HG02938 (cell line): ENCODE results near the gene GFI1B.
"Not testable (repeated sequence)": the region's sequence is repeated elsewhere in the genome, so short reads cannot be mapped to it uniquely, and the experiment has no call there.

Source experiments
- ATAC-seq: cut with Tn5 transposase; IDR thresholded peaks from one replicate; pipeline ENCODE4 v1.9.1; 2021; ENCODE audit warnings: mild to moderate bottlenecking, moderate library complexity; ENCODE audit not compliant: unreplicated experiment

GFI1B gene

DNA sequence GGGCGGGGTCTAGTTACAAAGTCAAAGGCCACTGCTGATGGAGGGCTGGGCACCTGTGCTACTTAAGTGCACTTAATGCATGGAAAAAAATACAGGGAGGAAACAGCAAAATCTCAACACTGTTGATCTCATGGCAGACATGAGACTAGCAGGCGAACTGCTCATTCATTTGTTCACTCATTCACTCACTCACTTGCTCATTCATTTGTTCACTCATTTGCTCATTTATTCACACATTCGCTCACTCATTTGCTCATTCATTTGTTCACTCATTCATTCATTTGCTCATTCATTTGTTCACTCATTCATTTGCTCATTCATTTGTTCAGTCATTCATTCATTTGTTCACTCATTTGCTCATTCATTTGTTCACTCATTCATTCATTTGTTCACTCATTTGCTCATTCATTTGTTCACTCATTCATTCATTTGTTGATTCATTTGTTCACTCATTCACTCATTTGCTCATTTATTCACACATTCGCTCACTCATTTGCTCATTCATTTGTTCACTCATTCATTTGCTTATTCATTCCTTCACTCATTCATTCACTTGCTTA, 11.6 kb downstream of the GFI1B start:
- not testable (repeated sequence) for ATAC-seq

DNA sequence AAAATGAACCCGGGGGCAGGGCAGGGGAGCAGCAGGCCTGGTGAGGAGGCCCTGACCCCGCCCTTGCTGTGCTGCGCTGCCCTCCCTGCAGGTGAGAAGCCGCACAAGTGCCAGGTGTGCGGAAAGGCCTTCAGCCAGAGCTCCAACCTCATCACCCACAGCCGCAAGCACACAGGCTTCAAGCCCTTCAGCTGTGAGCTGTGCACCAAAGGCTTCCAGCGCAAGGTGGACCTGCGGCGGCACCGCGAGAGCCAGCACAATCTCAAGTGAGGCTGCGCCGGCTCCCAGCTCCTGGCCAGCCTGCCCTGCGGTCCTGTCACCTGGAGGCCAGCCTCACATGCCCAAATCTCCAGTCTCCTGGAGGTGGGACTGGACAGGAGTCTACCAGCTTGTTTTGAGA, 12.3 kb downstream of the GFI1B start:
- ATAC-seq, result no peak

DNA sequence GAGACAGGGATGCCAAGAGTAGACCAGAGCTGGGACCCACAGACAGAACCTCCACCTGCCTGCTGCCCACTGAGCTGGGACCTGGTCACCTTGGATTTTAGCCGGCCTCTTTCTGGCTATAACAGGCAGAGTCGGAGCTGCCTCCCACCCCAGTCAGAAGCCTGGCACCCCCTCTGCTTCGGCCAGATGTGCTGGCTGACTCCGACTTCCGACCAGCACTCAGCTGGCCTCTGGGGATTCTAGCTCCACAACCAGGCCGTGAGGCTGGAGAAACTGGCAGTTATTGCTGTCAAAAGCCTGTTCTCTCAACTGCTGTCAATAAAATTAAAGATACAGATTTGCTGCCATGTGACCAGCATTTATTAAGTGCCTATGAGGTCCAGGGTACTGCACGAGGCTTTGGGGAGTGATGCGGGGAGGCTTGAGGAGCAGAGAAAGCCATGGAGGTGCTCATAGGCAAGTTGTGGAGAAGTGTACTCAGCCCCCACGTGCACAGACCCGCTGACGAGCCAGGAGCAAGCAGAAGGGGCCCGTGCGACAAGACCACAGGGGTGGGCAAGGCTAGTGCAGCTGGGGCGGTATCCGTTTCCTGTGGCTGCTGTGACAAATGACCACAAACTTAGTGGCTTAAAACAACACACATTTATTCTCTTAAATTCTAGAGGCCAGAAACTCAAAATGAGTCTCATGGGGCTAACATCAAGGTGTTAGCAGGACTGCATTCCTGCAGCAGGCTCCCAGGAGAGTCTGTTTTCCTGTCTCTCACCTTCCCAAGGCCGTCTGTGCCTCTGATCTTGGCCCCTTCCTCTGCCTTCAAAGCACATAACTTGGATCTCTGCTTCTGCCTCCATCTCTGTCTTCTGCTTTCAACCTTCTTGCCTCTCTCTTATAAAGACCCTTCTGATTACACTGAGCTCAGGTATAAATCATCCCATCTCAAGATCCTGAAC, 13.1 kb downstream of the GFI1B start:
- no peak for ATAC-seq

DNA sequence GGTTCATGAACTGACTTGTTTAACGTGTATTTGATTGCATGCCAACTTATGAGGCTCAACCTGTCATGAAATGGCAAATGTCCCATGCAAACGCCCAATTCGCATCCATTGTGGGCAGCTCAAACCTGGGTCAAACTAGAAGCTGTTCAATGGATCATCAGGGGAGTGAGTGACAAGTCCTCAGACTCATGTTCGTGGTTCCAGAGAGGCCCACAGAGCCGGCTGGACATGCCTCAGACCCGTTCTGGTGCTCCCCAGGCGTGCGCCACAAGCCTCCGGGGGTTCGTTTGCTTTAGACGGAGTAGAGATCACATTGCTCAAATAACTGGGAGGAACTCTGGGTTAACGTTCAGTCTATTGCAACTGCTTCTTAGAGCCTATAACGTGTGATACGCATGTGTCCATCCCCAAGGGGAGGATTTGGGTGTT, 15.0 kb downstream of the GFI1B start:
- ATAC-seq, result no peak

DNA sequence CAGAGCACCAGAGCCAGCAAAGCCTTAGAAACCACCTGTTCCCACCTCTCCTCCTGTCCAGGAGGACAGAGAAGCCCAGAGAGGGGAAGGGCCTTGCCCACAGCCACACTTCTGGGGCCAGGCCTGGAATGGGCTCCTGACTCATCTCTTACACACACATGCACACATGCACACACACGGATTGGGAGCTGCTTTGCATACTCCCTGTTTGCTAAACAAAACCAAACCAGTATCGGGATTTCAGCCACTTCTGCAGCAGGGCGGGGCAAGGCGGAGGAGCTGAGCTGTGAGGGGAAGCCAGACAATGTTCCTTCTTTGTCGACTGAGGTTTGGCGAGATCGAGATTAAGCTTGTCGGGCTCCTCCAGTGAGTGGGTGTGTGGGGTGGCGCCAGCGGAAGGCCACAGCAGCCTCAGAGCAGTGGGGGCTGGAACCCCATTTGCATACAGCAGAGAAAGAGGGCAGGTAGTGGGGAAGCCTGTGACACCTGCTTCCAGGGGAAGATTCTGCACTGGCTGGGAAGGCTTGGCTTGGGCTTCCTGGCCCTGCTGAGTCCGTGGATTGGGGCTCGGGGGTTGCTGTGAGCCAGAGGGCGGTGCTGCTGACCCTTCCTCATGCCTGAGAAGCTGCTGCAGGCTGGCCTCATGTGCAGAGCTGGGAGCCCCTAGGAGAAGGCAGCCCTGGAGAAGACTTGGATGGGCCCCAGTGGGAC, 16.1 kb downstream of the GFI1B start:
- ATAC-seq, result no peak

DNA sequence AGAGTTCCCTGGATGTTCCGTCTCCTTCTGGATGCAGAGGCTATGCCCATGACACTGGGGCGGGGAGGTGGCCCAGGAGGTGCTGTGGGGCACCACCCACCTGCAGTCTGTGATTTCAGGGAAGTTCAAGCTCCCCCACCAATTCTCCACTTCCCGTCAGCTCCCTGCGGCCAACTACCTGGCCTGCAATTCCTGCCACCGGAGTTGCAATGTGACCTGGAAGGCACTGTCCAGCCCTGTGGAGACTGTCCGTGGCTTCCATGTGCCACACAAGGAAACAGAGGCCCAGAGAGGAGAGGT, 16.6 kb downstream of the GFI1B start:
- no peak for ATAC-seq

DNA sequence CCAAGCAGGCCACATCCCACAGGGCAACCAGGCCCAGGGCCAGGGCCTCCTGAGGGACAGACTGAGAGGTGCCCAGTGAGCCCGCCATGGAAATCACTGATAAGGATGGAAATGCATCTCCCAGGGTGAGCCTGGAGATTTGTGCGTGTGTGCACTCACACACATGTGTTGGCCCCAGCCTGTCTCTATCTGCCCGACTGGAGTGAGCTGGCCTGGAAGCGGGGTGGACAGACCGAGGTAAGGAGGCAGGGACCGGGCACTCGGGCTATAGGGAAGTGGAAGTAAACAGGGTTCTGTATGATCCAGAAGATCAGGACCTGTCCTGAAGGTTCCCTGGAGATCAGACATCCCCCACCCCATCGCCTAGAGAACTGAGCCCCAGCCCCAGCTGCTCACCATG, 17.4 kb downstream of the GFI1B start:
- no peak for ATAC-seq

DNA sequence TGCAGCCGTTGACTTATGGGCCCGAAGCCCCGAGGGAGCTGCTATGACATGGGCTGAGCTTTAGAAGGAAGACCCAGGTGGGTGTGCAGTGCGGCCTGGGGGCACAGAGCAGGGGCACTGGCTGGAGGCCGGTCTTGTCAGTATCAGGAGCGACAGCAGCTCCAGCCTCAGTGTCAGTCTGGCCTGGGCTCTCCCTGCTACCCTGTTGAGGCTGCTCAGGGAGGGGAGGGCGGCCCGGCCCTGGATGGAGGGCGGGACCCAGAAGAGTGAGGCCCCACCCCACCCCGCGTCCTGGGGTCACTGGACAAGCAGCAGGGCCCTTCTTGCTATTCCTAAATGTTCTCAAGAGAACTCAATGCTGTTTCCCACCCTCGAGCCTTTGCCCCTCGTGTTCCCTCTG, 18.0 kb downstream of the GFI1B start:
- no peak for ATAC-seq

DNA sequence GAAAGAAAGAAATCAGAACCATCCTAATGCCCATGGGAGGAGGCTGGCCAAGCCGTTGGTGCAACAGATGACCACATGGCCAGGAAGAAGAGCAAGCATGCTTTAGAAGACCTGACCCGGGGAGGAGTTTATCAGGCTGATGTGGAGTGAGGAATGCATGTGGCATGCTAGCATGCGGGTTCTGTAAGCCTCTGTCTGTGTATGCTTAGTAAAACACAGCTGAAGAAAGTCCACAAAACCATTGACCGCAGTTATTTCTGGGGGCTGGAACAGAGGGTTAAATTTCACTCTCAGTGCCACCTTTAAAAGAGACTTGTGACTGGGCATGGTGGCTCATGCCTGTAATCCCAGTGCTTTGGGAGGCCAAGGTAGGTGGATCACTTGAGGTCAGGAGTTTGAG, 19.1 kb downstream of the GFI1B start:
- no peak for ATAC-seq

DNA sequence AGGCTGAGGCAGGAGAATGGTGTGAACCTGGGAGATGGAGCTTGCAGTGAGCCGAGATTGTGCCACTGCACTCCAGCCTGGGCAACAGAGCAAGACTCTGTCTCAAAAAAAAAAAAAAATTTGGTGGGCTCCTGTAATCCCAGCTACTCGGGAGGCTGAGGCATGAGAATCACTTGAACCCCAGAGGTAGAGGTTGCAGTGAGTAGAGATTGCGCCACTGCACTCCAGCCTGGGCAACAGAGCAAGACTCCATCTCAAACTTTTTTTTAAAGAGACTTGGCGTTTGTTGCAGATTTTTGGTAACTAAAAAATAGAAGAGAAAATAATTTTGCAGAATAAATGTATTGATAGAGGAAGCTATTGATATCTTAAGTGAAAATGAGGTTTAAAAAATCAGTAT, 19.7 kb downstream of the GFI1B start:
- ATAC-seq, result not testable (repeated sequence)

DNA sequence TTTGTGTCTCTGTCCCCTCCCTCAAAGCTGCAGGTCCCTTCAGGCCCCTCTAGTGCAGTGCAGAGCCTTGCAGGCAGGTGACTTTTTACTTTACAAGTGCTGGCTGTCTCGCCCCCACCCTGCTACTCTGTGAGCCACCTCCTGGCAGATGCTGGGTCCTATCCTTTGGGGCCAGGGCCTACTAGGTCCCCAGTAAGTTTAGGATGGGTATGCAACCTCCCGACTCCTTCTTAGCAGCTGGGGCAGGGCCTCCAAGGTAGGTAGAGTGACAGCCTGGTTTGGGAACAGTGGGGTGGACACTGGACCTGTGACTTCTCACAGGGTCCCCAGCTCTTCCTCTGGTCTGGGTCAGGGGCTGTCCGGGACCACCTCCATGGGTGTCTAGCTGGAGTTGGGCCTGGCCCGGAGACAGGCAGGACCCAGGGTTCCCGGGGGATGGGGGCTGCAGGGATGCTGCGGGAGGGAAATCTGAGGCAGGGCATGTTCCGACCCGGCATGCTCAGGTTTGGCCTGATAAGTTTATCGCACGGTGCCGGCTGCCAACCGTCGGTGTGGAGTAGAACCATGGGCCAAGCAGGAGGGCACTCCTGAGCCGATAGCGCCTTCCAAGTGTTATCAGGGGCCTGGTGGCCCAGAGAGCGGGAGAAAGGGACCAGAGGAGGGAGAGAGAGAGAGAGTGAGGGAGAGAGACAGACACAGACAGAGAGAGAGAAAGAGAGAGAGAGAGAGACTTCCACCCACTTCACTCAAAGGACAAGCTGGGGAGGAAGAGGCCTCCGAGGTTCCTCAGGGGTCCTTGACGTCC, 20.5 kb downstream of the GFI1B start:
- no peak for ATAC-seq

DNA sequence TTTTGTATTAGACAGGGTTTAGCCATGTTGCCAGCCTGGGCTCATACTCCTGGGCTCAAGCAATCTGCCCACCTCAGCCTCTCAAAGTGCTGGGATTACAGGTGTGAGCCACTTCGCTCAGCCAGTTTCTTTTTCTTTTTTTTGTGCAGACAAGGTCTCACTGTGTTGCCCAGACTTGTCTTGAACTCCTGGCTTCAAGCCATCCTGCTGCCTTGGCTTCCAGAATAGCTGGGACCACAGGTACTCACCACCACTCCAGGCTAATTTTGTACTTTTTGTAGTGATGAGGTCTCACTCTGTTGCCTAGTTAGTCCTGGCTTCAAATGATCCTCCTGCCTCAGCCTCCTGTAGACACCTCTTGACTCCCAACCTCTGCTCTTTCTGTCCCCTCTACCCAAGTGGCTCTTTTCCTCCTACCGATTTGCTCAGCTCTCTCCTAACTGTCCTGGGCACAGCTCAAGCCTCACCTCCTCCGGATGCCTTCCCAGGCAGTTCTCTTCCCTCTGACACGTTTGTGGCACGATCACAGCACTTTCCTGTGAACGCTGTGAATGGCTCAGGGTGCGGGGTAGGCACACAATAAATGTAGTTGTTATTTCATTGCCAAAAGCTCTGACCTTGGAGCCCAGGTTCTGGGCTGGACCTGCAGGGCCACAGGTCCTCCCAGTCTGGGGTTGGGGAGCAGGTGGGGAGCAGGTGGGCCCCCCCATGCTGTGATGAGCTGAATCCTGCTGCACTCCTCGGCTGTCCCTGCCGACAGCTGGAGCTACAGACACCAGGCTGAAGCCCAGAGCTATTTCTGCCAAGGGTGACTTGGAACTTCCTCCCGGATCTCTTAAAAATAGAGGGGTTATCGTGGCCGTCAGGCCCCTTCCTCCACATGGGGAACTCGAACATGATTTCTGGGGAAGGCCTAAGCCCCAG, 23.9 kb downstream of the GFI1B start:
- no peak for ATAC-seq

DNA sequence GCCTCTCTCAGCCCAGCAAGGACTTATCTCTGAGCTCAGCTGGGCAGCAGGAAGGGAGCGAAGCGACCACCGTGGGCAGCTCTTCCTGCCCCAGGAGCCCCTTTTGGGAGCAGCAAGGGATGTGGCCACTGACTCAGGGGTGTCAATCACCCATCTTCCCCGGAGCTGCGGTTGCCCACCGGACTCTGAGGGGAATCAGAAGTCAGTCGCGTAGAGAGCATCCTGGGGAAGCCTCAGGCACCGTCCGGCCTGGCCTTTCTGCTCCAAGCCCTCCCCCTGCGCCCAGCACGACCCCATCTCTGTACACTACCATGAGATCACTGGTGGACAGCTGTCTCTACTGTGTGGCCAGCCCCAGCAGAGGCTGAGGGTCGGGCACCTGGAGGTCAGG, 24.6 kb downstream of the GFI1B start:
- no peak for ATAC-seq

DNA sequence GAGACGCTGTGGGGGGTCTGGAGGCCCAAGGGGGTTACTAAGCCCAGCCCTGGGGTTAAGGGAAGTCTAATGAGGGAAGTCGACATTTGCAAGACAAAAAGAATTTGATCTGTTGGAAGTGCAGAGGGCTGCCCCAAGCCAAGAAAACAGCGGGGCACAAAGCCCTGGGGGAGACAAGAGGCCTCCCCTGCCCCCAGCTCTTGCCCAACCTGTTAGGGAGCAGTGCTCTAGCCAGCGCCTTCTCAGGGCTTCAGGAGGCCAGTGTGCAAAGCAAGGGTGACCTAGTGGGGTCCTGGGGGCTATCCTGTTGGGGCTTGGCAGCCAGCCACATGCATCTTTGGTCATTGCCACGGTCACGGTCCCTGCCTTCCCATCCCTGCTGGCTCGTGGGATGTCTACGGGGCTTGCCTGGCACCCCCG, 25.2 kb downstream of the GFI1B start:
- no peak for ATAC-seq

DNA sequence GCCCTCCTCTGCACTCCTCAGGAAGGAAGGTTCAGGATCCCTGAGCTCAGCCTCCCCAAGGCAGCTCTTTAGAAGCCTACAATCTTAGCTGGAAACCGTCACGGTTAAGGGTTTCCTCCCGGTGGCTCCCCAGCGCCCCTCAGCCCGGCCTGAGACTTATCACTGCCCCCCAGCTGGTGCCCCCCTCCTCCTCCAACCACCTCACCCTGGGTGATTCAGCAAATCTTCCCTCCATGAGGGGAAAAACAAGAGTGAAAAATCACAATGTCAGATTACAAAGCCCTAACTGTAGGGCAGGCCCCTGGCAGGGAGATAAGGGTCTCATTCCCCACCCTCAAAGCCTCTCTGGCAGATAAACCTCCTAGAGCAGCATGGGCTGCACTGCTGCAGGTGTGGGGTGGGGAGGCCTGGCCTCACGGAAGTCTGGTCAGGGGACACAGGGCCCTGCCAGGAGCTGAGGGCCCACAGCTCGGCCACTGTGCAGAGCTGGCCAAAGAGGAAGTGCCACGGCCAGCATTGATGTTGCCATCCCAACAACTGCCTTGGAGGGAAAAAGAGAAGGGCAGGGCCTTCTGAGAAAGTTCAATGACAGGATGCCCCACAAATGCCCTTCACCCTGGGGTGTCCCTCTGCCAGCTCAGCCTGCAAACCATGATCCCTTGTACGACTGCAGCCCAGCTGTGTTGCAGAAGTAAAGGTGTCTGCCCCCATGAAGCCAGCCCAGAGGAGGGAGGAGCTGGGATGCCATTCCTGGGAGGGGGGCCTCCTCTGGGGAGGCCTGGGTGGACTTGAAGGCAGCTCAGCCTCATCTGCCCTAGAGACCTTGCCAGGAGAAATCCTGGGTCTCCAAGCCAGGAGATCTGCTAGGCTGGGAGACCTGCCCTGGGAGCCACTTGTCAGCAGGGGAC, 25.9 kb downstream of the GFI1B start:
- no peak for ATAC-seq

DNA sequence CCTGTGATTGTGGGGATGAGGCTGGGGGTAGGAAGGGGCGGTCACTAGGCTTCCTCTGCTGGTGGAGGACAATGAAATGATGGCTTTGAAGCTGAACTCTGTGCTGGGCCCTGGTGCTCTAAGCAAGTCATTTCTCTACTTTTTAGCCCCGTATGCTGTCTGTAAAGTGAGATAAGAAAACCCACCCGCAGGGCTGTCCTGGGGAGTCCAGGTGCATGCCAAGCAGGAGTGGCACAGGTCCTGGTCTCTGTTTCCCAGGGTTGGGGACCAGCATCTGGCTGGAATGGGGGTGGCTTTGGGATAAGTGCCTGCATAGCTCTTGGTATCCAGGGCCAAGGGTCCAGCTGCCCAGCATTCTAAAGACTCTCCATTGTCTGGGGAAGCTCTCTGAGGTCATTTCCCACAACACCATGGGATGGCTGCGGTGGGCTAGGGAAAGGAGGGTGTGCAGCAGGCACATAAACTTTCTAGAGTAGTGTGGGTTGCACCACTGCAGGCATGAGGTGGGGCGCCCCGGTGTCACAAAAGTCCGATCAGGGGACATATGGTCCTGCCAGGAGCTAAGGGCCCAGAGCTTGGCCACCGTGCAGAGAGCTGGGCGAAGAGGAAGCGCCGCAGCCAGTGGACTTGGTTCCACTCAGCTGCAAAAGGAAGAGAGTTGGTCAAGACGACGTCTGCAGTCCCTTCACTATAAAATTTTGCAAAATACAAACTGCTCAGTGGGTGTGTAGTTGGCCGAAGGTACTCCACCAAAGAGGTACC, 26.7 kb downstream of the GFI1B start:
- no peak for ATAC-seq

DNA sequence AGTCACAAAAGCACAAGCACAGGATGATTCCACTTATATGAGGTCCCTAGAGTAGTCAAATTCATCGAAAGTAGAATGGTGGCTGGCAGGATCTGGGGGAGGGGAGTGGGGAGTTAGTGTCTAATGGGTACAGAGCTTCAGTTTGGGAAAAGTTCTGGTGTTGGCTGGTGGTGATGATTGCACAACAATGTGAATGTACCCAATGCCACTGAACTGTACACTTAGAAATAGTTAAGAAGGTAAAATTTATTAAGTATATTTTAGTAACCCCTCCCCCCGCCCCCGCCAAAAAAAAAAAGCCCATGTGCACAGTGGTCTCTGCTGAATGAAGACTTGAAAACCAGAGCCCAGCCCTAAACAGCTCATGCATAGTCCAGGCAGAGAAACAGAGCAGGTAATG, 27.5 kb downstream of the GFI1B start:
- no peak for ATAC-seq

DNA sequence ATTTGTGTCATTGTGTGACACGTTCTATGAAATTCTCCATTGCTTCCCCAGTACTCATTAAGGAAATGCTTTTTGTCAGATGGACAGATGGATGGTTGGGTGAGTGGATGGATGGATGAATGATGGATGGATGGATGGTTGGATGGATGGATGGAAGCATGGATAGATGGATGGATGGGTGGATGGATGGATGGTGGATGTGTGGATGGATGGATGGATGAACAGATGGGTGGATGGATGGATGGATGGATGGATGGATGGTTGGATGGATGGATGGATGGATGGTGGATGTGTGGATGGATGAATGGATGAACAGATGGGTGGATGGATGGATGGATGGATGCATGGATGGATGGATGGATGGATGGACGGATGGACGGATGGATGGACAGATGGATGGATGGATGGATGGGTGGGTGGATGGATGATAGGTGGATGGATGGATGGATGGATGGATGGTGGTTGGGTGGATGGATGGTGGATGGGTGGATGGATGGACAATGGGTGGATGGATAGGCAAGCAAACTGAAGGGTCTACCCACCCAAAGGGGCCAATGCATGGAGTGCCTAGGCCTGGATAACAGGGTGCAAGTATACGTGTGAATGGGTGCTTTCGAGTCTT, 28.3 kb downstream of the GFI1B start:
- ATAC-seq, result no peak
